ENCODE data around the gene LGR4. TPM values are rescaled to one million over a fixed set of nuclear protein-coding genes. Genes with fewer than 3 reads are reported as not detected.
A peak's percentile ranks its signal among the peaks of the same experiment; 100 is the strongest.

Gene LGR4
- total and polyA plus RNA-seq, 9 of the 15 experiments (the other 6 are each of a cell fraction or from before 2014, with no cell fraction given), result 0.94 to 10.1 (median 5.8) TPM

DNA sequence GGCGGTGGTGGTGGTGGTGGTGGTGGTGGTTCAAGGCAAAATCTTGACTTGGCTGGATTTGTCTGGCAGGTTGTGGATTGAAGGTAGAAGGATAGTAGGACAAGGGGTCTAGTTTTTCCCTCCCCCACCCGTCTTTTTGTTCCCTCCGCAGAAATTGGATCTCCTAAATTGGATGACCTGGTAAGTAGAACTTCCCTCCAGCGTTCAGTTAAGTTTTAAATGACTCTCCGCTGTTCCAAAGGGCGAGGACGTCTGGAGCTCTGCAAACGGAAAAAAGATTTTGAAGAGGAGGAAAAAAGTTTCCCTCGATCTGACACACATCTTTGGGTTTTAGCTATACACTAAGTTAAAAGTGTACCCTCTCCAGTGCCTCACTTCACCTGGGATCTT, 422 bp upstream of the LGR4 start:
- Histone ChIP-seq H3K9me3 (replicated peaks; ENCODE audit: control insufficient read depth, insufficient read depth, low read depth, low read length) (no peaks in the 10 kb centered on the region), H3K9ac (ENCODE audit: insufficient read depth in 1 of 2, low read depth in 2 of 2, low read length in 2 of 2) (peak overlapping the region; percentile 4 to 46; a peak in 3 of 4 replicates), H3K27ac (ENCODE audit: extremely low read depth, low read depth, low read length) (0 out of 3 replicates have a peak overlapping the region, but pooled peaks have one; percentile 32), H3K9me1 (ENCODE audit: control insufficient read depth, insufficient read depth, low read length) (peaks cover 3% of the 10 kb centered on the region), H3K36me3 (ENCODE audit: control insufficient read depth, insufficient read depth, low read length) (no peaks in the 10 kb centered on the region), H3K27me3 (ENCODE audit: control insufficient read depth in 2 of 2, insufficient read depth in 2 of 2, low read length in 2 of 2) (no peaks in the 10 kb centered on the region), H3K4me1 (replicated peaks in 1 of 2; ENCODE audit: control insufficient read depth in 2 of 2, insufficient read depth in 2 of 2, low read length in 2 of 2) (peaks cover 13 to 22% of the 10 kb centered on the region in 2 experiments; a peak in 4 of 5 replicates), H2AFZ (ENCODE audit: low read depth, low read length) (peak overlapping the region; percentile 77), H3K4me2 (ENCODE audit: insufficient read depth, low read length) (peak overlapping the region; percentile 85), H3K4me3 (peak overlapping the region; percentile 76; the same call in 1 of the 2 replicates), H3K79me2 (ENCODE audit: control insufficient read depth, insufficient read depth, low read length) (peaks cover 22% of the 10 kb centered on the region), H4K20me1 (replicated peaks; ENCODE audit: control insufficient read depth, insufficient read depth, low read length) (0 out of 2 replicates have a peak, but pooled peaks cover 6% of the 10 kb centered on the region)
- CTCF ChIA-PET (ENCODE audit: low intra/inter-chr PET ratio), result no interaction called here
- no peak for DNase-seq (ENCODE audit: extremely low read depth in 1 of 4, low spot score in 3 of 4)
- WGBS (ENCODE audit: insufficient coverage, low coverage, missing lambda C conversion rate), result 5% methylated on average over 8 of the region's 9 CpGs
- TF ChIP-seq ASH1L (IDR thresholded peaks at IDR 0.05; ENCODE audit: borderline replicate concordance, low read depth, partially characterized antibody) (no peak), ZBTB1 (CRISPR knock-in tag; IDR thresholded peaks at IDR 0.05; ENCODE audit: borderline replicate concordance, low read depth) (peak; percentile 86), FOXM1 (IDR thresholded peaks at IDR 0.05; ENCODE audit: low read depth) (peak; percentile 39; the same call in 1 of the 2 replicates), FOXM1 (CRISPR knock-in tag; IDR thresholded peaks at IDR 0.05; ENCODE audit: low read depth) (no peak), ZKSCAN1 (IDR thresholded peaks at IDR 0.05; ENCODE audit: low read depth, low read length) (peak; percentile 7; the same call in 1 of the 2 replicates), RFX5 (IDR thresholded peaks at IDR 0.05; ENCODE audit: low read depth, low read length) (no peak), TBP (optimal IDR thresholded peaks at IDR 0.05; ENCODE audit: low read depth, low read length) (peak; percentile 31), NFIC (IDR thresholded peaks at IDR 0.05) (no peak)
- POLR2A ChIA-PET, result interaction anchor here (0.6 to 1.4 kb wide), 11 partner anchors 8 to 1113 kb away, joined by 3 to 5 read pairs (median 4); no protein-coding TSS in a partner anchor
- BruUV-seq (replicated peaks), result no TSS peak
- intact Hi-C loops (cut with micrococcal nuclease), result loop anchor here (2.0 to 5.0 kb wide), 4 partner anchors 52 to 176 kb away; no protein-coding TSS in a partner anchor
- peak; percentile 5 for ATAC-seq
- FAIRE-seq, result peak; percentile 61
- in situ Hi-C loops (cut with MboI), result no loop called here
